ENCODE measurements around the gene KRTAP6-1.

Gene KRTAP6-1

DNA sequence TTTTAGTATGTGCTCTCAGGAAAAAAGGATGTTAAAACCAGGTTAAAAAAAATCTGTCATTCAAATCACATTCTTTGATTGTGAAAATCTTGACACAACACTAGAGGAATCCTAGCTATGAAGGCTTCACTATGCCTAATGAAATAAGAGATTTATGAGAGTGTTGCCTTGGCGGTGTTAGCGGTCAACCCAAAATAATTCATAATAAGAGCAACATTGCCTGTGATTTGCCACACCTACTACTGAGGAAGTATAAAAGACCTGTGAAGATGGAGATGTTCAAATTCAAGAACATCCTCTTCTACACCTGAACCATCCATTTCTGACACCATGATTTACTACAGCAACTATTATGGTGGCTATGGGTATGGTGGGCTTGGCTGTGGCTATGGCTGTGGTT, 2.4 kb upstream of the KRTAP6-1 start, which contains the start of gene KRTAP20-1:
TSS of gene KRTAP20-1 (plus strand) at position 301 of the 400 bp plus-strand sequence. CDS start at position 331, 30 bp downstream.
- no peak within 1 kb of the TSS for H3K4me3 ChIP-seq (ENCODE audit: control insufficient read depth, low read depth, low read length)
- DNase-seq (ENCODE audit: low read depth) = no peak
- TF ChIP-seq, protein P1, sequence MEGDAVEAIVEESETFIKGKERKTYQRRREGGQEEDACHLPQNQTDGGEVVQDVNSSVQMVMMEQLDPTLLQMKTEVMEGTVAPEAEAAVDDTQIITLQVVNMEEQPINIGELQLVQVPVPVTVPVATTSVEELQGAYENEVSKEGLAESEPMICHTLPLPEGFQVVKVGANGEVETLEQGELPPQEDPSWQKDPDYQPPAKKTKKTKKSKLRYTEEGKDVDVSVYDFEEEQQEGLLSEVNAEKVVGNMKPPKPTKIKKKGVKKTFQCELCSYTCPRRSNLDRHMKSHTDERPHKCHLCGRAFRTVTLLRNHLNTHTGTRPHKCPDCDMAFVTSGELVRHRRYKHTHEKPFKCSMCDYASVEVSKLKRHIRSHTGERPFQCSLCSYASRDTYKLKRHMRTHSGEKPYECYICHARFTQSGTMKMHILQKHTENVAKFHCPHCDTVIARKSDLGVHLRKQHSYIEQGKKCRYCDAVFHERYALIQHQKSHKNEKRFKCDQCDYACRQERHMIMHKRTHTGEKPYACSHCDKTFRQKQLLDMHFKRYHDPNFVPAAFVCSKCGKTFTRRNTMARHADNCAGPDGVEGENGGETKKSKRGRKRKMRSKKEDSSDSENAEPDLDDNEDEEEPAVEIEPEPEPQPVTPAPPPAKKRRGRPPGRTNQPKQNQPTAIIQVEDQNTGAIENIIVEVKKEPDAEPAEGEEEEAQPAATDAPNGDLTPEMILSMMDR (conservative IDR thresholded peaks at IDR 0.05; ENCODE audit: control insufficient read depth, insufficient read depth, low read depth, low read length) = no peak

DNA sequence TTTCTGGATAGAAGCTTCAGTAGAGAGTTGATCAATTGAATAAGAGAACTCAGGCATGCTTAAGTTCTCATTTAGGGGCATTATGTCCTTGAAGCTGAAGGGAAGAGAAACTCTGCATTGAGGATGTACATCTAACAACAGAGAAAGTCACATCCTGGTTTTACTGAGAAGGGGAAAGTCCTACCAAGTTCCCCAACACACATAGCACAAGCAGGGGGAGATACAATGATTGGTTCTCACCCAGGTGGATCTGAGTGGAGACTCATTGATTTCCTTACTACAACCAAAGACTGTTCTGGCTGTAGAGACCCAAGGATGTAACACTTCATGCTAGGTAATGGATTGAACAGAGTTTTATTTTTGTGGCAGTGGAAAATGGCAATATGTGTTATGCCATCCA, 1.5 kb upstream of the KRTAP6-1 start:
- no peak overlapping the region for H3K4me3 ChIP-seq (ENCODE audit: control insufficient read depth, low read depth, low read length)
- TF ChIP-seq, protein P1 (conservative IDR thresholded peaks at IDR 0.05; ENCODE audit: control insufficient read depth, insufficient read depth, low read depth, low read length) = no peak
- no peak for DNase-seq (ENCODE audit: low read depth)

DNA sequence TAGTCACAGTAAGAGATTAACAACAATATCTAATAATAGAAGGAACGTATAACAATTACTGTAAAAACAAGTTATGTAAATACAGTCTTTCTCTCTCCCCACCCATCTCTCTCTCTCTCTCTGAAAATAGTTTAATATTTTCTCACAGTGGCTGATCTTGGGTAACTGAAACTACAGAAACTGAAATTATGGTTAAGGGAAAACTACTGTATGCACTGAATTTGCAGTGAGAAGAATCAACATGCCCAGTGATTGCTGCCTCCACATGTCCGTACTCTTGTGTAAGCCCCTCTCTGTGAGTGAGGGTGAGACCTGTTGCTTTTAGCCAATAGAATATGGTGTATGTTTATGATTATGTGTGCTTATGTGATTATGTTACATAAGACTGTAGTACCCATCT, 1.6 kb downstream of the KRTAP6-1 start:
- TF ChIP-seq, protein P1 (conservative IDR thresholded peaks at IDR 0.05; ENCODE audit: control insufficient read depth, insufficient read depth, low read depth, low read length) = no peak
- DNase-seq (ENCODE audit: low read depth) = no peak
- no peak overlapping the region for H3K4me3 ChIP-seq (ENCODE audit: control insufficient read depth, low read depth, low read length)

DNA sequence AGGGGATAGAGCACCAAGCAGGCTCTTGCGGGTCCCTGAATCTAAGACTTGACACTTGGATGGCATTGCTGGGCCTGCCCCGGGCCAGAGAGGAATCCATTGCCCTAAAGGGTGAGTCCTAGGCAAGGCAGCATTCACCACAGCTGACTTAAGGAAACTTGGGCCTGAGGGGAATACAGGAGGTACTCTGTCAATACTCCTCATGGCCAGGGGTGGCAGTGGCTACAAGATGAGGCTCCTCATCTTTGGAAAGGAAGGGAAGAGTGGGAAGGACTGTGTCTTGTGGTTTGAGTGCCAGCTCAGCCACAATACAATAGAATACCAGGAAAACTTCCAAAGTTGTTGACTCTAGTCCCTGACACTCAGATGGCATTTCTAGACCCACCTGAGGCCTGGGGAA, 7.8 kb downstream of the KRTAP6-1 start:
- H3K4me3 ChIP-seq (ENCODE audit: control insufficient read depth, low read depth, low read length) = no peak overlapping the region
- no peak for DNase-seq (ENCODE audit: low read depth)
- TF ChIP-seq, protein P1 (conservative IDR thresholded peaks at IDR 0.05; ENCODE audit: control insufficient read depth, insufficient read depth, low read depth, low read length) = no peak

DNA sequence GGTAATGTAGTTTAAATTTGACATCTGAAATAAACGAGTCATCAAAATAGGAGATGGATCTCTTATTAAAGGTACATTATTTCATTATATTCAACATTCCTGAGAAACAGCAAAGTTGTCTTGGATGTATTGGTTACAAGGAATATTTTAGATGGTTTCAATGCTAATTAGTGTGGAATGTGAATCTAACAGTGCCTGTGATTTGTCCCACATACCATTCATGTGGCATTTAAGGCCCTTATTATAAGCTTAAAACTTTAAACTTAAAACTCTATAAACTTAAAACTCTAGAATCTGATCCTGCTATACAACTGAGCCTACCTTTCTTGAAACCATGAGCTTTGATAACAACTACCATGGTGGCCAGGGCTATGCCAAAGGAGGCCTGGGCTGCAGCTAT, 12.9 kb downstream of the KRTAP6-1 start, which contains the start of gene KRTAP22-1:
TSS of gene KRTAP22-1 (plus strand) at position 301 of the 400 bp plus-strand sequence.
- H3K4me3 ChIP-seq (ENCODE audit: control insufficient read depth, low read depth, low read length) = no peak within 1 kb of the TSS
- TF ChIP-seq, protein P1 (conservative IDR thresholded peaks at IDR 0.05; ENCODE audit: control insufficient read depth, insufficient read depth, low read depth, low read length) = no peak
- no peak for DNase-seq (ENCODE audit: low read depth)

DNA sequence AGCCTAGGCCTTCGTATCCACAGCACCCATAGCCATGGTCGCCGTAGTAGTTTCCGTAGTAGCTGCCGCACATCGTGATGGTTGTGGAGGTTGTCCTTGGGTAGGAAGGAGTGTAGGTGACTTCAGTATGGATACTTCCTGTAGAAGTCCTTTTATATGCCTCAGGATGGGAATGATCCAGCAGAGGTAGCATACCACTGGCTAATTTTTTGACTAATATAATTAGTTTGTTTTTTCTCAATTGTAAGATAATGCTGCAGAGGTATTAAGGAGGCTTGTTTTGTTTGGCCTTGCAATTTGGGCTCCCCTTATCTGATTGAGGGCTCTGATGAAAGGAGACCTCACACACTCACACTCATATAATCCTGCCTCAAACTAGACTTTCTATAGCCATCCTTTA, 14.9 kb downstream of the KRTAP6-1 start, which contains the start of gene KRTAP6-2:
TSS of gene KRTAP6-2 (minus strand) at position 101 of the 400 bp plus-strand sequence. CDS start at position 73, 28 bp downstream.
- TF ChIP-seq, protein P1 (conservative IDR thresholded peaks at IDR 0.05; ENCODE audit: control insufficient read depth, insufficient read depth, low read depth, low read length) = no peak
- H3K4me3 ChIP-seq (ENCODE audit: control insufficient read depth, low read depth, low read length) = no peak within 1 kb of the TSS
- no peak for DNase-seq (ENCODE audit: low read depth)

DNA sequence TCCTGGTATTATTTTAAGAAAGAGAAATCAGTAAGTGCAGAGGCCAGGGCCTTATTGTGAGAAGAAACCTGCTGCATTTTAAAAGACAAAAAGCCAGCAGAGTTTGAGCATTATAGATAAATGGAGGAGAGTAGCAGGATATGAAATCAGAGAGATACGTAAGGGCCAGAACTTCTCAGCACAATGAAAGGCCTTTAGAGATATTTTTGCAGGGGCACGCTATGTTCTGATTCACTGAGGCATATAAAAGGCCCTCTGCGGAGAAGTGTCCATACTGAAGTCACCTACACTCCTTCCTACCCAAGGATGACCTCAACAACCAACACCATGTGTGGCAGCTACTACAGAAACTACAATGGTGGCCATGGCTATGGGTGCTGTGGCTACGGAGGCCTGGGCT, 21.6 kb downstream of the KRTAP6-1 start, which contains the start of gene KRTAP6-3:
TSS of gene KRTAP6-3 (plus strand) at position 301 of the 400 bp plus-strand sequence. CDS start at position 307, 6 bp downstream.
- TF ChIP-seq, protein P1 (conservative IDR thresholded peaks at IDR 0.05; ENCODE audit: control insufficient read depth, insufficient read depth, low read depth, low read length) = no peak
- H3K4me3 ChIP-seq (ENCODE audit: control insufficient read depth, low read depth, low read length) = no peak within 1 kb of the TSS
- no peak for DNase-seq (ENCODE audit: low read depth)

Measured in fibroblast of mammary gland (primary cell).